ENCODE results near the gene SUMF2. TPM values are rescaled to one million over a fixed set of nuclear protein-coding genes. Genes with fewer than 3 reads are reported as not detected.

SUMF2 gene
- total and polyA plus RNA-seq, 2 of the 13 experiments (the other 11 are each of a cell fraction or from before 2014, with no cell fraction given), result 48.9 to 54.4 TPM

DNA sequence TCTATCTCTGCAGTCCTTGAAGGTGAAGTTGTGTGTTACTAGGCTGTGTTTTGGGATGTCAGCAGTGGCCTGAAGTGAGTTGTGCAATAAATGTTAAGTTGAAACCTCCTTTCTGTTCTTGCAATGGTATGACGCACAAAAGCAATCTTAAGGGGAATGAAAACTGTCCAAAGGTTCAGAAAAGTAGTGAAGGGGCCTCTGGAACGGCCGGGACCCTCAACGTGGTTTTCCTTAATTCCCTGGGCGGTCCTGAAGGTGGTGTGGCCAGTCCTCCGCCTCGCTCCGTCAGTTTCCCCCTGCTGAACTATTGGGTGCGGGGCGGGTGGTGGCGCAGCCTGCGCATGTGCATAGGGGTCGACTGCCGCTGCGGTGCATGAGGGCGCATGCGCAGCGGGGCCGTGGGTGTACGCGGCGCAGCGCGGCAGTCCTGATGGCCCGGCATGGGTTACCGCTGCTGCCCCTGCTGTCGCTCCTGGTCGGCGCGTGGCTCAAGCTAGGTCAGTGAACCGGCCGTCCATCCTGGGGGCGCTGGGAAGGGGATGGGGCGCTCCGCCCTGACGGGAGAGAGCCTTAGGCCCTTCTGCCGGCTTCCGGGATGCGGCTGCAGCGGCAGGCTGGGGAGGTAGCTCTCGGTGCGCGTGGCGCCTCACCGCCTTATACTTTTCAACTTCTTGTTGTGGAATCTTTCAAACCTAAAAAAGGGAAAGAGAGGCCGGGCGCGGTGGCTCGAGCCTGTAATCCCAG, at the start of gene SUMF2 (continued):
- TF ChIP-seq, protein P1, sequence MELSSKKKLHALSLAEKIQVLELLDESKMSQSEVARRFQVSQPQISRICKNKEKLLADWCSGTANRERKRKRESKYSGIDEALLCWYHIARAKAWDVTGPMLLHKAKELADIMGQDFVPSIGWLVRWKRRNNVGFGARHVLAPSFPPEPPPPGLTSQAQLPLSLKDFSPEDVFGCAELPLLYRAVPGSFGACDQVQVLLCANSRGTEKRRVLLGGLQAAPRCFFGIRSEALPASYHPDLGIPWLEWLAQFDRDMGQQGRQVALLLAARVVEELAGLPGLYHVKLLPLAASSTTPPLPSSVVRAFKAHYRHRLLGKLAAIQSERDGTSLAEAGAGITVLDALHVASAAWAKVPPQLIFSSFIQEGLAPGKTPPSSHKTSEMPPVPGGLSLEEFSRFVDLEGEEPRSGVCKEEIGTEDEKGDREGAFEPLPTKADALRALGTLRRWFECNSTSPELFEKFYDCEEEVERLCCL (CRISPR knock-in tag; IDR thresholded peaks at IDR 0.05; ENCODE audit: borderline replicate concordance), result no peak
- no peak for TF ChIP-seq GFI1 (CRISPR knock-in tag; IDR thresholded peaks at IDR 0.05; ENCODE audit: borderline replicate concordance)
- TF ChIP-seq, protein P2, sequence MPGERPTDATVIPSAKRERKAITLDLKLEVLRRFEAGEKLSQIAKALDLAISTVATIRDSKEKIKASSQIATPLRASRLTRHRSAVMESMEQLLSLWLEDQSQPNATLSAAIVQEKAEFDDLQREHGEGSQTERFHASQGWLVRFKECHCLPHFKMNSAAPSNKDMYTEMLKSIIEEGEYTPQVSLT (CRISPR knock-in tag; IDR thresholded peaks at IDR 0.05; ENCODE audit: borderline replicate concordance, low read depth), result no peak; the same call in 1 of the 2 replicates
- no peak for TF ChIP-seq ZNF3 (CRISPR knock-in tag; IDR thresholded peaks at IDR 0.05)
- peak; percentile 66 for TF ChIP-seq ZNF431 (CRISPR knock-in tag; IDR thresholded peaks at IDR 0.05; ENCODE audit: borderline replicate concordance, low read depth)
- TF ChIP-seq, protein P3, sequence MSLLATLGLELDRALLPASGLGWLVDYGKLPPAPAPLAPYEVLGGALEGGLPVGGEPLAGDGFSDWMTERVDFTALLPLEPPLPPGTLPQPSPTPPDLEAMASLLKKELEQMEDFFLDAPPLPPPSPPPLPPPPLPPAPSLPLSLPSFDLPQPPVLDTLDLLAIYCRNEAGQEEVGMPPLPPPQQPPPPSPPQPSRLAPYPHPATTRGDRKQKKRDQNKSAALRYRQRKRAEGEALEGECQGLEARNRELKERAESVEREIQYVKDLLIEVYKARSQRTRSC (CRISPR knock-in tag; IDR thresholded peaks at IDR 0.05; ENCODE audit: low read depth), result 0 out of 2 replicates have a peak, but pooled peaks have one; percentile 61
- TF ChIP-seq ZSCAN29 (CRISPR knock-in tag; conservative IDR thresholded peaks at IDR 0.05), result no peak
- peak; percentile 84; the same call in 1 of the 2 replicates for TF ChIP-seq NKX3-1 (CRISPR knock-in tag; IDR thresholded peaks at IDR 0.05)
- no peak for TF ChIP-seq PHF5A (CRISPR knock-in tag; IDR thresholded peaks at IDR 0.05; ENCODE audit: low read depth, unreplicated experiment)
- peak; percentile 71; the same call in 1 of the 2 replicates for TF ChIP-seq SAFB2 (CRISPR knock-in tag; IDR thresholded peaks at IDR 0.05; ENCODE audit: borderline replicate concordance, low read depth)
- no peak for TF ChIP-seq ZNF550 (CRISPR knock-in tag; IDR thresholded peaks at IDR 0.05; ENCODE audit: borderline replicate concordance)
- no peak for TF ChIP-seq MAFG (CRISPR knock-in tag; IDR thresholded peaks at IDR 0.05)
- TF ChIP-seq ZNF441 (CRISPR knock-in tag; IDR thresholded peaks at IDR 0.05; ENCODE audit: borderline replicate concordance), result peak; percentile 92
- no peak for TF ChIP-seq SOX5 (CRISPR knock-in tag; IDR thresholded peaks at IDR 0.05; ENCODE audit: borderline replicate concordance)
- TF ChIP-seq SYNCRIP (IDR thresholded peaks at IDR 0.05; ENCODE audit: insufficient read depth, low read depth, low read length), result no peak
- TF ChIP-seq, protein P4, sequence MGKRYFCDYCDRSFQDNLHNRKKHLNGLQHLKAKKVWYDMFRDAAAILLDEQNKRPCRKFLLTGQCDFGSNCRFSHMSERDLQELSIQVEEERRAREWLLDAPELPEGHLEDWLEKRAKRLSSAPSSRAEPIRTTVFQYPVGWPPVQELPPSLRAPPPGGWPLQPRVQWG (CRISPR knock-in tag; IDR thresholded peaks at IDR 0.05; ENCODE audit: borderline replicate concordance, low read depth), result no peak
- no peak for TF ChIP-seq SMAD1 (CRISPR knock-in tag; IDR thresholded peaks at IDR 0.05; ENCODE audit: borderline replicate concordance, low read depth)
- TF ChIP-seq SIN3A (IDR thresholded peaks at IDR 0.05; ENCODE audit: borderline replicate concordance, low read depth, low read length), result peak; percentile 77; the same call in 1 of the 2 replicates
- TF ChIP-seq SP4 (CRISPR knock-in tag; IDR thresholded peaks at IDR 0.05), result peak; percentile 60; the same call in 1 of the 2 replicates
- TF ChIP-seq, protein P5, sequence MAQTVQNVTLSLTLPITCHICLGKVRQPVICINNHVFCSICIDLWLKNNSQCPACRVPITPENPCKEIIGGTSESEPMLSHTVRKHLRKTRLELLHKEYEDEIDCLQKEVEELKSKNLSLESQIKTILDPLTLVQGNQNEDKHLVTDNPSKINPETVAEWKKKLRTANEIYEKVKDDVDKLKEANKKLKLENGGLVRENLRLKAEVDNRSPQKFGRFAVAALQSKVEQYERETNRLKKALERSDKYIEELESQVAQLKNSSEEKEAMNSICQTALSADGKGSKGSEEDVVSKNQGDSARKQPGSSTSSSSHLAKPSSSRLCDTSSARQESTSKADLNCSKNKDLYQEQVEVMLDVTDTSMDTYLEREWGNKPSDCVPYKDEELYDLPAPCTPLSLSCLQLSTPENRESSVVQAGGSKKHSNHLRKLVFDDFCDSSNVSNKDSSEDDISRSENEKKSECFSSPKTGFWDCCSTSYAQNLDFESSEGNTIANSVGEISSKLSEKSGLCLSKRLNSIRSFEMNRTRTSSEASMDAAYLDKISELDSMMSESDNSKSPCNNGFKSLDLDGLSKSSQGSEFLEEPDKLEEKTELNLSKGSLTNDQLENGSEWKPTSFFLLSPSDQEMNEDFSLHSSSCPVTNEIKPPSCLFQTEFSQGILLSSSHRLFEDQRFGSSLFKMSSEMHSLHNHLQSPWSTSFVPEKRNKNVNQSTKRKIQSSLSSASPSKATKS (CRISPR knock-in tag; IDR thresholded peaks at IDR 0.05), result no peak
- no peak for TF ChIP-seq ZFYVE20 (CRISPR knock-in tag; IDR thresholded peaks at IDR 0.05; ENCODE audit: borderline replicate concordance, low read depth)
- TF ChIP-seq CENPX (CRISPR knock-in tag; IDR thresholded peaks at IDR 0.05), result no peak
- TF ChIP-seq, protein P6, sequence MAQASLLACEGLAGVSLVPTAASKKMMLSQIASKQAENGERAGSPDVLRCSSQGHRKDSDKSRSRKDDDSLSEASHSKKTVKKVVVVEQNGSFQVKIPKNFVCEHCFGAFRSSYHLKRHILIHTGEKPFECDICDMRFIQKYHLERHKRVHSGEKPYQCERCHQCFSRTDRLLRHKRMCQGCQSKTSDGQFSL (CRISPR knock-in tag; IDR thresholded peaks at IDR 0.05), result no peak
- TF ChIP-seq ARNT2 (CRISPR knock-in tag; IDR thresholded peaks at IDR 0.05; ENCODE audit: low read depth), result peak; percentile 97

Data from HepG2 (cell line).